Upper lobe of left lung (tissue), 4 donors: Measurements from ENCODE around the gene STON1.

Experiments
- EP300 ChIP-seq, 4 donors: sonication (generic); formaldehyde crosslinking; IDR thresholded peaks; one replicate each; pipeline ENCODE4 v1.5.1; 2017; ENCODE audit warnings: antibody characterized with exemption in 4 of 4, control low read depth in 2 of 4
- TF ChIP-seq, protein P1 (sequence below), 6 experiments: fragments of 450-650 bp in 4 of 6; fragments of 200-600 bp in 2 of 6; sonication (generic) in 2 of 6; IDR thresholded peaks; one replicate each; pipeline ENCODE4 v1.5.1; 2016 to 2019; ENCODE audit warnings: antibody characterized with exemption in 6 of 6

DNA sequence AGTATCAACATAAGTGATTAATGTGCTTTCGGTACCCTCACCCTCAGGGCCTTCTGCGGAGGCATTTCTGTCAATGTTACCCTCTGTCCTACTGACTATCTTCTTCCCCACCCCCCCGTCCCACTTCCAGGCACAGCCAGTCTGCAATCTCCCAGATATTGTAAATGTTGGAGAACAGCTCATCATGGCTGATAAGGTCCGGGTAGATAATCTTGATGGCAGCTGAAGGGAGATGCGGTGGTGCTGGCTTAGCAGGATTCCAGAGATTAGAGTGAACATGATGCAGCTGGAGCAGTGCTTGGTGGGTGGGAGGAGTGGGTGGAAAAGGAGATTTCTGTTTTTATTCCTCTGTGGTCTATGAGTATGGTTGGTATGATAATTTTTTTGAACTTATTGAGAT is 103.2 kb downstream of the STON1 start:
- TF ChIP-seq, protein P1, sequence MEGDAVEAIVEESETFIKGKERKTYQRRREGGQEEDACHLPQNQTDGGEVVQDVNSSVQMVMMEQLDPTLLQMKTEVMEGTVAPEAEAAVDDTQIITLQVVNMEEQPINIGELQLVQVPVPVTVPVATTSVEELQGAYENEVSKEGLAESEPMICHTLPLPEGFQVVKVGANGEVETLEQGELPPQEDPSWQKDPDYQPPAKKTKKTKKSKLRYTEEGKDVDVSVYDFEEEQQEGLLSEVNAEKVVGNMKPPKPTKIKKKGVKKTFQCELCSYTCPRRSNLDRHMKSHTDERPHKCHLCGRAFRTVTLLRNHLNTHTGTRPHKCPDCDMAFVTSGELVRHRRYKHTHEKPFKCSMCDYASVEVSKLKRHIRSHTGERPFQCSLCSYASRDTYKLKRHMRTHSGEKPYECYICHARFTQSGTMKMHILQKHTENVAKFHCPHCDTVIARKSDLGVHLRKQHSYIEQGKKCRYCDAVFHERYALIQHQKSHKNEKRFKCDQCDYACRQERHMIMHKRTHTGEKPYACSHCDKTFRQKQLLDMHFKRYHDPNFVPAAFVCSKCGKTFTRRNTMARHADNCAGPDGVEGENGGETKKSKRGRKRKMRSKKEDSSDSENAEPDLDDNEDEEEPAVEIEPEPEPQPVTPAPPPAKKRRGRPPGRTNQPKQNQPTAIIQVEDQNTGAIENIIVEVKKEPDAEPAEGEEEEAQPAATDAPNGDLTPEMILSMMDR (IDR thresholded peaks at IDR 0.05): no peak
- TF ChIP-seq EP300 (IDR thresholded peaks at IDR 0.05): no peak
